Measurements from ENCODE around the gene GABRA6. TPM values are rescaled to one million over a fixed set of nuclear protein-coding genes. Genes with fewer than 3 reads are reported as not detected.

Gene GABRA6
- total and polyA plus RNA-seq, 2 of the 13 experiments (the other 11 are each of a cell fraction or from before 2014, with no cell fraction given): not detected

GRCh38 chr5:161687316-161687715 lies 1.8 kb downstream of the GABRA6 start (continued):
- no peak for TF ChIP-seq PRPF4 (IDR thresholded peaks at IDR 0.05; ENCODE audit: low read depth, low read length, poor library complexity, severe bottlenecking)
- TF ChIP-seq ZNF776 (CRISPR knock-in tag; IDR thresholded peaks at IDR 0.05): no peak
- no peak for TF ChIP-seq HDAC6 (IDR thresholded peaks at IDR 0.05; ENCODE audit: low read depth, low read length)
- no peak for TF ChIP-seq ZNF274 (CRISPR knock-in tag; IDR thresholded peaks at IDR 0.05)
- TF ChIP-seq MYNN (CRISPR knock-in tag; IDR thresholded peaks at IDR 0.05; ENCODE audit: low read depth): no peak

DNA sequence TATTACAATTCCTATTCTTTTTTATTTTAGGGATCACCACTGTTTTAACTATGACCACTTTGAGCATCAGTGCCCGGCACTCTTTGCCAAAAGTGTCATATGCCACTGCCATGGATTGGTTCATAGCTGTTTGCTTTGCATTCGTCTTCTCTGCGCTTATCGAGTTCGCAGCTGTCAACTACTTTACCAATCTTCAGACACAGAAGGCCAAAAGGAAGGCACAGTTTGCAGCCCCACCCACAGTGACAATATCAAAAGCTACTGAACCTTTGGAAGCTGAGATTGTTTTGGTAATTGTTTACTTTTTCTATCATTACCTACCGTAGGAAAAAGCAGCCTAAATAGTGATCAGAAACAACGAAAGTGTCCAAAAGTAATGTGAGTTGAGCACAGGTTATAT lies 6.4 kb downstream of the GABRA6 start:
- ChIA-PET CTCF (ENCODE audit: low intra/inter-chr PET ratio, low total read pairs) (no interaction called here), POLR2A (no interaction called here)
- Histone ChIP-seq H3K79me2 (ENCODE audit: insufficient read depth, low read length) (no peaks in the 10 kb centered on the region), H2AFZ (ENCODE audit: low read length) (no peak overlapping the region), H3K27ac (ENCODE audit: extremely low read length, insufficient read depth, low read length) (no peak overlapping the region), H3K4me1 (ENCODE audit: insufficient read depth, low read length) (no peaks in the 10 kb centered on the region), H3K4me2 (ENCODE audit: low read depth, low read length) (no peak overlapping the region), H3K9me3 (ENCODE audit: low read length) (no peaks in the 10 kb centered on the region), H3K4me3 (replicated peaks in 1 of 3; ENCODE audit: insufficient read depth in 1 of 3, low read depth in 2 of 3, low read length in 3 of 3) (no peak overlapping the region), H3K9ac (ENCODE audit: insufficient read depth, low read depth, low read length) (no peak overlapping the region), H3K27me3 (ENCODE audit: control insufficient read depth in 1 of 2, insufficient read depth in 2 of 2, low read length in 2 of 2) (no peaks in the 10 kb centered on the region), H3K36me3 (replicated peaks in 1 of 2; ENCODE audit: control insufficient read depth in 1 of 2, insufficient read depth in 2 of 2, low read length in 2 of 2) (no peaks in the 10 kb centered on the region), H4K20me1 (ENCODE audit: insufficient read depth, low read length) (no peaks in the 10 kb centered on the region)
- intact Hi-C loops (cut with micrococcal nuclease; ENCODE audit: unreplicated experiment) (no loop called here), in situ Hi-C loops (cut with HindIII; ENCODE audit: extremely low pct_ligation_motif_present, low pct_unique_long_range_greater_than_20kb) (no loop called here)
- no peak for DNase-seq (ENCODE audit: low spot score)
- no peak for FAIRE-seq
- BruUV-seq (replicated peaks): no TSS peak
- 6% methylated on average over 6 of the region's 7 CpGs for WGBS (ENCODE audit: low lambda C conversion rate)
- no peak for ATAC-seq
- no peak for TF ChIP-seq HHEX (CRISPR knock-in tag; IDR thresholded peaks at IDR 0.05)
- TF ChIP-seq, protein P1, sequence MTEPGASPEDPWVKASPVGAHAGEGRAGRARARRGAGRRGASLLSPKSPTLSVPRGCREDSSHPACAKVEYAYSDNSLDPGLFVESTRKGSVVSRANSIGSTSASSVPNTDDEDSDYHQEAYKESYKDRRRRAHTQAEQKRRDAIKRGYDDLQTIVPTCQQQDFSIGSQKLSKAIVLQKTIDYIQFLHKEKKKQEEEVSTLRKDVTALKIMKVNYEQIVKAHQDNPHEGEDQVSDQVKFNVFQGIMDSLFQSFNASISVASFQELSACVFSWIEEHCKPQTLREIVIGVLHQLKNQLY (CRISPR knock-in tag; IDR thresholded peaks at IDR 0.05): no peak
- no peak for TF ChIP-seq ZNF30 (CRISPR knock-in tag; IDR thresholded peaks at IDR 0.05)
- TF ChIP-seq ESRRA (CRISPR knock-in tag; IDR thresholded peaks at IDR 0.05; ENCODE audit: low read depth): no peak
- no peak for TF ChIP-seq WIZ (CRISPR knock-in tag; IDR thresholded peaks at IDR 0.05)
- no peak for TF ChIP-seq NFAT5 (CRISPR knock-in tag; IDR thresholded peaks at IDR 0.05)
- no peak for TF ChIP-seq FOXJ3 (CRISPR knock-in tag; IDR thresholded peaks at IDR 0.05; ENCODE audit: borderline replicate concordance)
- TF ChIP-seq ZNF841 (CRISPR knock-in tag; IDR thresholded peaks at IDR 0.05; ENCODE audit: borderline replicate concordance): no peak
- TF ChIP-seq HNF1B (CRISPR knock-in tag; IDR thresholded peaks at IDR 0.05): no peak
- no peak for TF ChIP-seq HINFP (CRISPR knock-in tag; IDR thresholded peaks at IDR 0.05; ENCODE audit: low read depth)
